ENCODE results near the gene DCLK2.

Gene DCLK2

DNA sequence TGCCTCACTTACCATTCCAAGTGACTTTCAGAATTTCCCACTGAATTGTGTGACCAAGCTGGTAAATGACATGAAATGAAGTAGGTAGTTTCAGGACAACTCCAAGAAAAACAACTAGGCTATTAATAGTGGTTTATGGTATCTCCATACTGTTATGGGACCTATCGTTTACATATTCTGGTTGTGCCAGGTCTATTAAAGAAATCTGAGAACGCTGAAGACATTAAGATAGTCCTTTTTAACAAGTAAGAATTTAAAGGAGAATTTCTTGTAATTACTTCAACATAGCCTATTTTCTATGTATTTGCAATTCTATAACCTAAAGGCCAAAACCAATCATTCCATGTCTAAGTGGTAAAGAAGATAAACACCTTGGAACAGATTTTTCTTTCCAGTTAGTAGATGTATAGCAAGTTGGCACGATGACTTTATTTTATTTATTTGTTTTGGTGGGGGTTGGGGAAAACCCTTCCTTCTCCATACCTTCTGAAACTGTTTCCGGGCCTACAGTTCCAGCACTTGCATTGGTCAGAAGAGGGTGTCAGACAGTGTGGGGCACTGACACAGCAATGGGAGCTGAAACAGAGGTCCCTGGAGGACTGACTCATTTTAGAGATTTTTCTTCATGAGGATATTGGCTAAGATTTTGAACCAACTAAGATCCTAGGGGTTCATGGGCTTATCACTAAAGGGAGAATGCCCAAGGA is 7.6 kb upstream of the DCLK2 start:
- DNase-seq = no peak

DNA sequence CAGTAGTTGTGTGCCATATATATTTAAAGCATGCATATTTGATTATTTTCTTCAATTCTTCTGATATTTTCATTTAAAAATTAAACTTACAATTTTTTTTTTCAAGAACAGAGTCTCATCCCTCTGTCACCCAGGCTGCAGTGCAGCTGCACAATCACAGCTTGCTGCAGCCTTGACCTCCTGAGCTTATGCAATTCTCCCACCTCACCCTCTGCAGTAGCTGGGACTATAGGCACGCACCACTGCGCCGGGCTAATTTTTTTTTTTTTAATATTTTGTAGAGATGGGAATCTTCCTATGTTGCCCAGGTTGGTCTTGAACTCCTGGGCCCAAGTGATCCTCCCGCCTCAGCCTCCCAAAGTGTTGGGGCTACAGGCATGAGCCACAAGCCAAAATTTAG is 5.8 kb upstream of the DCLK2 start:
- no peak for DNase-seq

GRCh38 chr4:150072906-150073714 is 5.1 kb upstream of the DCLK2 start:
- DNase-seq = no peak

- DNase-seq = no peak
Measured at GRCh38 chr4:150074064-150074463, 4.2 kb upstream of the DCLK2 start.

GRCh38 chr4:150078579-150079080 is 385 bp downstream of the DCLK2 start:
- DNase-seq = peak; percentile 17 to 50

GRCh38 chr4:150079081-150079581 is 886 bp downstream of the DCLK2 start:
- peak; percentile 45 to 71 for DNase-seq

DNA sequence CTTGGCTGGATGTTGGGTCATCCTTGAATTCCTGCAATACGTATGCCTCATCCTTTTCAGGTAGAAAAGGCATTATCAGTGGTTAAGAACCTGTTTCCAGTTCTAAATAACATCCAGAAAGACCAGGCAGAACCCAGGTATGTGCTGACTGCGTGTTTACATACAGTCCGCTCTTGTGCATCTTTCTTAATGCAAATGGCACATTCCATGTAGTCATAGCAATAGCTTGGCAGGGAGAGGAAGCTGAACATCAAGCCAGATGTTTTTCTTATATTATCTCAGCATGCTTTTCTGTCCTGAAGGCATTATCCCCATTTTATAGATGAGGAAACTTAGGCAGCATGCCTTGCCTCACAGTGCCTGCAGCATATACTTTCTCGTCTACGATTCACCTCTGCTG is 2.1 kb downstream of the DCLK2 start:
- peak in 1 of 2 experiments; percentile 7 for DNase-seq

GRCh38 chr4:150080875-150081274 is 2.6 kb downstream of the DCLK2 start:
- no peak for DNase-seq

DNA sequence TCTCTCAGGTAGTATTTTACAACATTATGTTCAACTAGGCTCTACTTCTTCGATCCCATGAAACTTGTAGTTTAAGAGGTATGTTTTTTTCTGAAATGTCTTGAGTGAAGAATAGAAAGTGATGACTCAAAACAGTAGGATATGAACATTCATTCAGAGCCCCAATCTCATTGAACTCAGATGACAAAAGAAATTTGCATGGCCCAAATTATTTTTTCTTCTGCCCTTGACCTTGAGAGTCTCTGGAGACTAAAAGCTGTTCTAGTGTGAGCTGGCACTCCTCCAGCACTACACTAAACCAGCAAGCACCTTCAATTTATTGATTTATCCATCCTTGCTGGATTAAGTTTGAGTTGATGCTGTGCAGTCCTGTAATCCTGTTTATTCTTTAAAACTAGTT is 4.0 kb downstream of the DCLK2 start:
- no peak for DNase-seq

- DNase-seq = no peak
Measured at GRCh38 chr4:150087006-150087405, 8.8 kb downstream of the DCLK2 start.

GRCh38 chr4:150089732-150090131 is 11.5 kb downstream of the DCLK2 start:
- DNase-seq = no peak

DNA sequence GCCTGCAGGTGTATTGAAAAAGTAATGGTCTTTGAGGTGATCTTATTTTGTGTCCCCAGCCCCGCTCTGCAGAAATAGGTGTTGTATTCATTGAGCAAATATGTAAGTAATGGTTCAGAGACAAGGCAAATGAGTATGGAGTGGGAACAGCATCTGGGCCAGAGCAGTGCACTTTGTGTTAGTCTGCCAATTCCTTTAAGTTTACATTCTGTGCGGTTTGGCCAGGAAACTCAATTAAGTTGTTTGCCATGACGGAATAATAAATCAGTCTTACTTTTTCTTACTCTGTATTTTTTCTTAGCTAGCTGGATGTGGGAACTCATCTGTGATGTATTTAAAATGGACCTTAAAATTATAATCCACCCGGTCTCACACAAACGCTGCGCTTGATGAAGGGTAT is 12.6 kb downstream of the DCLK2 start:
- DNase-seq = no peak

DNA sequence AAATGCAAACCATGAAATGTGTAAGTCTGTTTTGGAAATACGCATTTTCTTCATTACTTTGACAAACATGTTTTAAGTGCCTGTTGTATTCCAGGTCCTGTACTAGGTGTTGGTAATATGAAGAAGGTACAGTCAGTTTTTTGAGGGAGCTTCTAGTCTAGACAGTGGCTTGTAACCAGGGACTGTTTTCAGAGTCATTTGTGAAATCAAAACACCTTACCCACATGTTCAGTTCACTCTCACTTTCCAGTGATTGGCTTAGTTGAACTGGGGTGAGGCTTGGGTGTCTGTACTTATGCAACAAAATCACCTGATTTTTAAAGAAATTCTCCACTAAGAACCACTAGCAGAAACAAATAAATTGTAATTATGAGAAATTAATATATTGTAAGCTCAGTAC is 16.4 kb downstream of the DCLK2 start:
- no peak for DNase-seq

- DNase-seq = no peak
Measured at GRCh38 chr4:150096625-150097024, 18.4 kb downstream of the DCLK2 start.

GRCh38 chr4:150098214-150098613 is 20.0 kb downstream of the DCLK2 start:
- DNase-seq = no peak

GRCh38 chr4:150104404-150105027 is 26.3 kb downstream of the DCLK2 start:
- DNase-seq = no peak

DNA sequence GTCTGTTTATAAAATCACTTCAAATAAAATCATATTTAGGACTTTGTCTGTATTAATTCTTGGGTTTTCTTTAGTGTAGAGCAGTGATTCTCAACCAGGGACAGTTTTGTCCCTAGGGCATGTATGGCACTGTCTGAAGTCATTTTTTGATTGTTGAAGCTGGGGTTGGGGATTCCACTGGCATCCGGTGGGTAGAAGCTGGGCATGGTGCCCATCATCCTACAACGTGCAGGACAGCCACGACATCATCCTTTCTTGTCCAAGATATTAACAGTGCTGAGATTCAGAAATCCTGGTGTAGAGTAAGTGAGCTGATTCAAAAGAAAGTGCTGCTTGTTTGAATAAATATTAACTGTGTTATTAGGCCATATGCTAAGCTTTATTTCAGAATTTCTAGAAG is 28.6 kb downstream of the DCLK2 start:
- no peak for DNase-seq

DNA sequence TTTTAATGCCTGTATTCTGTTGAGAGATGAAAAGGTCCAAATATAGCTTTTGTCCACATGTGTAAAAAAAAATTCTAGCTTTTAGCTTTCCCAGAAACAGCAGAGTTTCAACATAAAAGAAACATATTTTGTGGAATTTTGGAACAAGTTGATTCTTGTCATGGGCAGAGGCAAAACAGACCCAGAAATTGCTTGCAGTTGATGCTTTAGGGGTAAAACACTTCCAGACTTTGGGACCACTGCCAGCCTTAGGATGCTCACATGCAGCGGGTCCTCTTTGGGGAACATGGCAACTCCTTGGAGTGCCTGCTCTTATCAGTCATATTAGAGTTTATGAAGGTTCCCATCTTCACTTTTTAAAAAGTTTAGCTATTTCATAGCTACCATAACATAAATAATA is 30.4 kb downstream of the DCLK2 start:
- DNase-seq = no peak

DNA sequence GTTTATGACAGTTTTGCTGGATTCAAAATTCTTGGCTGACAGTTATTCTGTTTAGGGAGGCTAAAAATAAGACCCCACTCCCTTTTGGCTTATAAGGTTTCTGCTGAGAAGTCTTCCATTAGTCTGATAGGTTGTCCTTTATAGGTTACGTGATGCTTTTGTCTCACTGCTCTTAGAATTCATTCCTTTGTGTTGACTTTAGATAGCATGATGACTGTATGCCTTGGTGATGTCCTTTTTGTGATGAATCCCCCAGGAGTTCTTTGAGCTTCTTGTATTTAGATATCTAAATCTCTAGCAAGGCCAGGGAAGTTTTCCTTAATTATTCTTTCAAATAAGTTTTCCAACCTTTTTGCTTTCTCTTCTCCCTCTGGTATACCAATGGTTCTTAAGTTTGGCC is 36.4 kb downstream of the DCLK2 start:
- no peak for DNase-seq

DNA sequence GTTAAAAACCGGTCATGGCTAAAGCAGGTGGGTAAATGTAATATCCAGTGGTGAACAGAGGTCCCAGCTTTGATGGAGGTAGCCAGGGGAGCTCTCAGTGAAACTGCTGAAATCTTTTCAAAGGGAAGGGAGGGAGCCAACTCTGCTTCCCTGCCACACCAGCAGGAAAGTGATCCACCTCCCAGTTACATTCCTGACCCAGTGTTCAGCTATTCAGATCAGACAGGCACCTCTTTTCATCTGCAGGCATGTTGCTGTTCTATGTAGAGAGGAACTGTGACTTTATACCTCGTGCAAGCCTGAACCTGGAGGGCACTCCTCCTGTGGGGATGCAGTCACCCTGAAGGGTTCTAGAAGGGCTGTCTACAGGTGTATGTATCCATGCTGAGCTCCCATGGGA is 37.6 kb downstream of the DCLK2 start:
- DNase-seq = no peak

- DNase-seq = no peak
Measured at GRCh38 chr4:150116506-150116905, 38.3 kb downstream of the DCLK2 start.

DNA sequence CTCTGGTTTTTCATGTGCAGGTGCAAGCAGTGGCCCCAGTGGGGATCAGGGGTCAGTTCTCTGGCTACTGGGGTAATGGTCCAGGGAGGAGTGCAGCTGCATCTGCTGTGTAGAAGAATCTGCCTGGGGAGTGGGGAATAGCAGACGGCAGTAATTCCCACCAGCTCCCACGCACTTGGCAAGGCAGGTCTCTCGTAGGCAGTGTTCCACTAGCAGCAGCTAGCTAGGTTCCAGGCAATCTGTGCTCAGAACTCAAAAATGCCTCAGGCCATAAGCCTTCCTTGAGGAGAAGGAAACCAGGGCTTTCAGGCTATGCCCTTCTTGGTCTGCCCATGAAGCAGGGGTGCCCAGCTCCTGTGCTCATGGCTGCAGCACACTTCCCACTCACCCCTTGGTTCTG is 38.8 kb downstream of the DCLK2 start:
- DNase-seq = no peak

DNA sequence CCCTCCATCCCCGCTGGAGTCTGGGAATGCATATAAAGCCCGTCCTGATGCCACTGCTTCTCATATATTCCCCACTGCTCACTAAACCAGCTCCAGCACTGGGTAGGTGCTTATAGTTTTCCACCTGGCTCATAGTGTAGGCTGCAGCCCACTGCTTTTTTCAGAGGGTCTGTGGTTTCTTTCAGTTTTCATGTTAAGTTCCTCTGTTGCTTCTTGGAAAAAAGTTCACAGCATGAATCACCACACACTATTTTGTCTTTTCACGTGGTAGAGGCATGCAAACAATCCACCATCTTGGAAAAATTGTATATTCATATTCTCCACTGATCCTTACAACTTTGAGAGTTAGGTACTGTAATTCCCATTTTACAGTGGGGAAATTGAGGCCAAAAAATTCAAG is 39.4 kb downstream of the DCLK2 start:
- no peak for DNase-seq

DNA sequence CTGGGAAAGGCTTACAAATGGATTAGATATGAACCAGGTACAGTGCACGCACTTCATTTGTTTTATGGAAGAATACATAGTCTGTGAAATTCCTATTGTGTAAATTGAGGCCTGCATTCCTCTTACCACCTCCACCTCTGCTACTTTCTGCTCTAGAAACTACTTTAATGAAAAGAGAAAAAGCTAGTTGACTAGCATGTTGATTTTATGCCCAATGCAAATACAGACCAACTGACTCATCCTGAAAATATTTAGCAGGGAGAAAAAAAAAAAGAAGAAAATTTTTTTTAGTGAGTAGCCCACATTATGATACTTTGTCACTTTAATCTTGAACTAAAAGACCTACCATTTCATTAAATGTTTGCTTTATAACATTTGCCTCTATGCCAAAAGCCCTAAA is 41.2 kb downstream of the DCLK2 start:
- no peak for DNase-seq
